ENCODE data around the gene PHACTR1.
"Not testable (repeated sequence)": the region's sequence is repeated elsewhere in the genome, so short reads cannot be mapped to it uniquely, and the experiment has no call there.

Gene PHACTR1

DNA sequence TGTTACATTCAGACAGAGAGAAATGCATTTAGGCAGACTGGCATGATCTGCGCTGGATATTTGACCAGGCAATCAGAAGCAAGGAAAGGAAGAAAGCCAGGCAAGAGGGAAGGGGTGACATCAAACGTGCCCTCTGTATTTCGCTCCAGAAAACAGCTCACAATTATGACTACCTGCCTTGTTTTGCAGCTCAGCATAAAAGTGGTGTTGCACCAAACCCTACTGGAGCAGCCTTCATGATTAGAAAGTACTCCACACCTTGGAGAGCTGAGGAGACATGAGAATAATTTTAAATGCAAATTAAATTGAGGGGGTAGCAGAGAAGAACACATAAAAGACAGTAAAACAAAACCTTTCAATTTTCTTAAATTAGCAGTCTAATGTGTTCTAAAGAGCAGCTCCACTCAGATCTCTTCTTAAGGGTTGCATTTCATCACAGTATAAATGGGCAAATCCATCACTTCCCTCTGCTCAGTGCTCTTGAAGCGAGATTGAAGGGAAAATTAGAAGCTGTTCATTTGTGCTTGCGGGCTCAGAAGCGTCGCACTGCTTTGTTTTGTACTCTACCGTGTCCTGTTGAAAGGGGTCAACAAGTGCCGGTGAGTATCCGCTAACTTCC lies at the start of gene PHACTR1:
PHACTR1 (plus strand) TSS at position 470 of the 619 bp plus-strand sequence.
- no peak for DNase-seq (ENCODE audit: low spot score)

GRCh38 chr6:12666886-12667285 lies 49.7 kb upstream of the PHACTR1 start:
- DNase-seq (ENCODE audit: low spot score), result no peak

GRCh38 chr6:12675931-12676330 lies 40.6 kb upstream of the PHACTR1 start:
- no peak for DNase-seq (ENCODE audit: low spot score)

DNA sequence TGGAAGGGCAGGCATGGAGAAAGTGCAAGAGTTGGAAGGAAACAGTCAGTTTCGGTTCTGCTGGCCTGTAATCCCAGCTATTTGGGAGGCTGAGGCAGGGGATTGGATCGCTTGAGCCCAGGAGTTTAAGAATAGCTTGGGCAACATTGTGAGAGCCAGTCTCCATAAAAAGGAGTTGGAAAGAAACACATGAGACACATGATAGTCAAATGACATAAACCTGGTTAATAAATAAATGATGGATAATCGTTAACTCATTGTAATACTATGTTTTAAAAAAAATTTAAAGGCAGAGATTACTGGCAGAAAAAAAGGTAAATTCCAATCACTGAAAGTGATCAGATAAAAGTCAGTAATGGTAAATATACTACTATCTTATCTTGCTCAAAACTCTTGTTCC lies 37.2 kb upstream of the PHACTR1 start:
- DNase-seq (ENCODE audit: low spot score), result no peak

DNA sequence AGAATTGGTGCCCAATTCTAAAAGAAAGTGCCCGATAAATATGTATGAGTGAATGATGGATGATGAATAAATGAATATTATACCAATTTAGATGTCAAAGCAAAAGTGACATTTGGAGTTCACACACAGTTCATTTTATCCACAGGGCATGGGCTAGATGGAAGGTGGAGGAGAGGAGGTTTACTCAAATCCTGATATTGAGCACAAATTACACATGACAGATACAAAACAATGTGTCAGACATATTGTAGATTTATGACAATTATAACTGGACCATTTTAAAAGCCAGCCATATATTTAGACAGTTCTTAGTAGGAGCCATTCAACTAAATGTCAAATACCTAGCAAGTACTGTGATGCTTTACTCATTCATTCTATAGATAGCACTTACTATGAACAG lies 23.4 kb upstream of the PHACTR1 start:
- DNase-seq (ENCODE audit: low spot score), result no peak

- no peak for DNase-seq (ENCODE audit: low spot score)
These were observed 18.3 kb upstream of the PHACTR1 start for GRCh38 chr6:12698298-12698697.

DNA sequence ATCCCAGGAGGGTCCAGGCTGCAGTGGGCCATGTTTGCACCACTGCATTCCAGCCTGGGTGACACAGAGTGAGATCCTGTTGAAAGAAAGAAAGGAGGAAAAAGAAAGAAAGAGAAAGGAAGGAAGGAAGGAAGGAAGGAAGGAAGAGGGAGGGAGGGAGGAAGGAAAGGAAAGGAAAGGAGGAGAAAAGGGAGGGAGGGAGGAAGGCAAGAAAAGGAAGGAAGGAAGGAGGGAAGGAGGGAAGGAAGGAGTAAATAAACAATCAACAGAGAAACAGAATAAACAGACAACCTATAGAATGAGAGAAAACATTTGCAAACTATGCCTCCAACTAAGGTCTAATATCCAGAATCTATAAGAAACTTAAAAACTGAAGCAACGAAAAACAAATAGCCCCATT lies 11.6 kb upstream of the PHACTR1 start:
- no peak for DNase-seq (ENCODE audit: low spot score)

DNA sequence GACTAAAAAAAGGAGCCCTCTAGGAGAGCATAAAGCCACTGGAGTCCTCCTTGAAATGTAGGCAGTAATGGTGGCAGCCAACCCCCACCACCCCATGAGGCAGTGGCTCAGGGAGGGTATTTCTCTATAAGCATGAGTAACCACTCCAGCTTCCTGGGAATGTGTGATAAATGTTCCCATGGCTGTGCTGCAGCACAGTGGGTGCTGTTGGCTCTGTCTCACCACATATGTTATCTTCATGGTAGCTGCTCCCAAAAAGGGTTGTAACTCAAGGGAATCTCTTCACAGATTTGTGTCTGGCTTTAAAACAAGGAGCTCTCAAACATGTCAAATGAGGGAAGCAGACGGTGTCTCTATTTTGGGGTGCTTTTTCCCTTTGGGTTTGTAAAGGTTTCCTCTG lies 7.5 kb upstream of the PHACTR1 start:
- no peak for DNase-seq (ENCODE audit: low spot score)

DNA sequence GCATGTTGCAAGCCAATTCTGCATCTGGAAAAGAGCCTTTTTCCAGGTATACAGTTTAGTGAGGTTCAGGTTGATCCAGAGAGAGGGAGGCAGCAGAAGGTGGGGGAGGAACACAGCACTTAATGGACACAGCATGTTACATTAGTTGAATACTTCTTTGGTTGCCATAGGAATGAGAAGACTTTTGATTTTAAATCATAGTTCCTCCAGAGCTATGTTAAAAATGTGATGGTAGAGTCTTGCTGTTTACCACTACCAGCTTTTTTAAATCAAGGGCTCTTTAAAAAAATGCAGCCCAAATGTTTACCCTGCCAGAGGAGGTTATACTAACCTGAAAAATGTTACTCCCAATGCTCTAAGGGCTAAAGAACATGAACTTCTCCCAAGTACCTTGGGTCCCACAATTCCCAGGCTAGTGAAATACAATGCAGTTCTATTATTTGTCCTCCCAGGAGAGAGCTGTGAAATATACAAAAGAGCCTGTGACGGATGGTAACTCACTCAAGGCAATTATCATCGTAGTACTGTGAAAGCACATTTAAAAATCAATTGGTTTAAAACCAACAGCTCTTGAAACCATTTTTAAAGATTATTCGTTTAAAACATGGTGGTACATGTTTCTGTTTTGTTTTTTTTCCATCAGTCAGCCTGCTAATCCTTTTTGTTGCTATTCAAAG lies 6.9 kb upstream of the PHACTR1 start:
- no peak for DNase-seq (ENCODE audit: low spot score)

DNA sequence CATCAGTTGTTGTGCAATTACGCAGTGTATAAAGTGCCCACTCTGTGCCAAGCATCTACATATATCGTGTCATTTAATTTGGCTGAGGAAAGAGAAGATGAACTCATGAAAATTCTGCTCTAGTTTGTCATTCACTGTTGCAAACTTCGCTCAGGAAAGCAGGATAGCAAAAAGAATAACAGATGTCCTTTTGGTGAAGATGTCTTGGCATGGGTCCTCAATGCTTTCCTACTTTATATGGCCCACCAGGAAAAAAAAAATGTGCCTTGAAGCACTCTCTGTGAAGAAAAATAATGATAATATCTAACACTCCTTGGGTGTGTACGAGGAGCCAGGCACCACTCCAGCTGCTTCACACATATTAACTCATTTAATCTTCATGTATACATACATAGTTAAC lies 5.6 kb upstream of the PHACTR1 start:
- DNase-seq (ENCODE audit: low spot score), result no peak

GRCh38 chr6:12714022-12714421 lies 2.5 kb upstream of the PHACTR1 start:
- no peak for DNase-seq (ENCODE audit: low spot score)

DNA sequence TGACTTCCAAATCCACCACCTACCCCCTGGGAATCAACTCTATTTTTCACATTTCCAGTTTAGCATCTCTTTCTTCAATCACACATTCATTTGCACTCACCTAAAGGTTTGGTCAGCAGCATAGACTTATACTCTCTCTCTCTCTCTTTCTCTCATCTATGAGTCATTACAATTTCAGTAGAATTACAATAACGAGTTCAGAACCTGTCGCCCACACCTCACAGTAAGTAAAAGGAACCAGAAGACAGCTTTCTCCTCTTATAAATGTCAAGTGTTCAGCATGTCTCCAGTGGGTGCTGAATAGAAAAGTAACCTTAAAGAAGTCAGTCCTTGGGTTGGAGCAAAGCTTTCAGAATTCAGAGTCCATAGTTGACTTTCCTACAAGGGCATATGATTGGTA lies 1.1 kb upstream of the PHACTR1 start:
- DNase-seq (ENCODE audit: low spot score), result no peak

DNA sequence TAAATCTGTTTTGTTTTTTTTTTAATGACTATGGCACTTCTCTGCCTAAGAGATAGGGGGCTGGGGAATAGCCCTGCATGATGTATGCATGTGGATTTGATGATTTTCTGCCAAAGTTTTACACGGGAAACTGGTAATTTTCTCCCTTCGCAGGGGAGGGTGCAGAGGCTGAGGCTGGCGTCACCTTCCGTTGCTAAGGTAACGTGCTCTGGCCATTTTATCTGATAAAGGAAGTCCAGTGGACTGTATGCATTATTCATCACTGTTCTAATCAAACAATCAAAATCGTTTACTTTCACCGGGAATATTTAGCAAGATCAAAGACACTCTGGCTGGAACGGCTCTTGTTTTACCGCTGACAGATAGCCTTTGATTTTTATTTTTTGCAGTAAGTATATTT lies 789 bp downstream of the PHACTR1 start:
- no peak for DNase-seq (ENCODE audit: low spot score)

GRCh38 chr6:12718015-12718414 lies 1.4 kb downstream of the PHACTR1 start:
- DNase-seq (ENCODE audit: low spot score), result no peak

- no peak for DNase-seq (ENCODE audit: low spot score)
These were observed 2.5 kb downstream of the PHACTR1 start for GRCh38 chr6:12719017-12719416.

DNA sequence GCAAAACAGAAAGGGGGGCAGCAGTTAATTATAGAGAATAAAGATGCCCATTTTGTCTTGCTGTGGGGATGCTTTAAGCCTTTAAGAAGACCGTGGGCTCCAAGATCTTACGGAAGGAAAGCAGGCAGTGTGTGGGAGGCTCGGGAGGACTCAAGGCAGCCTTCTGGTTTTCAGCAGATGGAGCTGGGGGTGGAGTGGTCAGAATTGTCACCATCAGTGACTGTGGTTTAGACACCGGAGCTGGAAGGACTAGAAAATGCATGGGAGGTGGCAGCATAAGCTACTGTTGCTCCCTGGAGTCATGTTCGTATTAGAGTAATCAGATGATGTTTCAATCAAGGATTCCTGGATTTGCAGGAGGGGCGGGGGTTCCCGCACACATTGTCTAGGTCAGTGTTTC lies 3.7 kb downstream of the PHACTR1 start:
- DNase-seq (ENCODE audit: low spot score), result no peak

DNA sequence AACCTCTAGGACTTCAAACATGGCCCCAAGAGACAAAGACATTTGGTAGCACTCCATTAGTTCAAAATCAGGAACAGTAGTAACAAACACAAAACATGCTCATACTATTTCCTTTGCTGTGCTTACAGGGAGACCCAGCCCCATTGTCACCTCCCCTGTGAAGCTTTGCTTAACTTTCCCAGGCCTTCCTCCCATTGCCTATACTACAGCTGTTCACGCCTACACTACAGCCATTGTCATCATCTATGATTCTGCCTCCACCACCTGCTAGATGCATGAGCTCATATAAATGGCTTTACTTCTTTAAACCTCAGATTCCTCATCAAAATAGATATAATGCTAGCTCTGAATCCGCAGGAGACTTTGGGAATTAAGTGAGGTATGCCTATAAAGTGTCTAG lies 8.7 kb downstream of the PHACTR1 start:
- no peak for DNase-seq (ENCODE audit: low spot score)

- DNase-seq (ENCODE audit: low spot score), result no peak
These were observed 12.9 kb downstream of the PHACTR1 start for GRCh38 chr6:12729467-12729866.

DNA sequence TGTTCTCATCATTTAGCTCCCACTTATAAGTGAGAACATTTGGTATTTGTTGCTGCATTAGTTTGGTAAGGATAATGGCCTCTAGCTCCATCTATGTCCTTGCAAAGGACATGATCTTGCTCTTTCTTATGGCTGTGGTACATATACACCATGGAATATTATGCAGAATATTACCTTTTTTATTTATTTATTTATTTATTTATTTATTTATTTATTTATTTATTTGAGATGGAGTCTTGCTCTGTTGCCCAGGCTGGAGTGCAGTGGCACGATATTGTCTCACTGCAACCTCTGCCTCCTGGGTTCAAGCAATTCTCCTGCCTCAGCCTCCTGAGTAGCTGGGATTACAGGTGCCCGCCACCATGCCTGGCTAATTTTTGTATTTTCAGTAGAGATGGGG lies 14.2 kb downstream of the PHACTR1 start:
- DNase-seq (ENCODE audit: low spot score), result not testable (repeated sequence)

- no peak for DNase-seq (ENCODE audit: low spot score)
These were observed 17.3 kb downstream of the PHACTR1 start for GRCh38 chr6:12733876-12734275.

DNA sequence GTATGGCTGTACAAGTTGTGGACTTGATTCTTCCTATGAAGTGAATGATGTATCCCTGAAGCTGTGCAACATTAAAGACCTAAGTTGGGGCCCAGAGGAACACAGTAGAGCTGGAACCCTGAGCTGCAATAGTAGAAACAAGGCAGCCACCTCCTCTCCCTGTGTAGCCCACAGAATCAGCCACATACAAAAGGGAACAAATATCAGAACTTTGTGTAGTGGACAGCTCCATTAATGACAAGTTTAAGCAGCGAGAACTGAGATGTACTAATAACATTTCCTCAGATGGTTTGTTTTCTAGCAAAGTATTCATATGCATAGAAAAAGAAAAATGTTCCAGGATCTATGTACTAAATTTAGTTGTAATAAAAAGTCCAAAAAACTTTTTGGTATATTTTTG lies 19.2 kb downstream of the PHACTR1 start:
- DNase-seq (ENCODE audit: low spot score), result no peak

DNA sequence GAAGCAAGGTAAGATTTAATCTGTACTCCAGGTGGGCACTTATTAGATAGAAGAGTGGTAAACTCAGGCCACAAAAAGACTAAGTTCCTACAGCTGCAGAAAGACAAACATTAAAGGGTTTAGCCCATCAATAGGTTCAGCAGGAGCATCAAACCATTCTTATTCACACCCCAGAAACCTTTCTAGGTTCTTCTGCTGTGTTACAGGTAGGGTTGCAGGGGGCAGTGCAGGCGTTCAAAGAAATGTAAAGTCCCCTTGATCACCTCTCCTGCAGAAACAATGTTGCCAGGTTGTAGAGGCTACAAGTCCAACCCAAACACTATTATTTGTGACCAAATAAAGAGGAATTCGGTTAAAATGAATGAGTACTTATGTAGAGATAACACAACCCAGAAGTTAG lies 31.8 kb downstream of the PHACTR1 start:
- DNase-seq (ENCODE audit: low spot score), result no peak

- no peak for DNase-seq (ENCODE audit: low spot score)
These were observed 32.4 kb downstream of the PHACTR1 start for GRCh38 chr6:12748815-12749521.

Data from NAMALWA (cell line).